PFSK-1 (cell line): Measurements from ENCODE around the gene PPP2R2C.

Source experiments
- FOXP2 ChIP-seq: optimal IDR thresholded peaks from 2 replicates; pipeline ENCODE3; 2011; ENCODE audit warnings: borderline replicate concordance, control low read depth, inconsistent platforms; ENCODE audit not compliant: insufficient read depth; ENCODE audit errors: extremely low read length, extremely low read depth
- POLR2AphosphoS5 ChIP-seq: IDR thresholded peaks from 2 replicates; pipeline ENCODE4 v1.6.1; 2012; ENCODE audit warnings: low read depth, mild to moderate bottlenecking, control low read depth, low read length, moderate library complexity
- SIN3A ChIP-seq: IDR thresholded peaks from 2 replicates; pipeline ENCODE4 v1.6.1; 2012; ENCODE audit warnings: mild to moderate bottlenecking, low read length, moderate library complexity, borderline replicate concordance; ENCODE audit not compliant: insufficient read depth
- TAF1 ChIP-seq: IDR thresholded peaks from 2 replicates; pipeline ENCODE4 v1.6.1; 2012; ENCODE audit warnings: low read length, control low read depth, borderline replicate concordance; ENCODE audit not compliant: insufficient read depth
- TF ChIP-seq, protein P1 (sequence below), 2 experiments: IDR thresholded peaks; 2 replicates each; pipeline versions ENCODE4 v1.6.1 to v1.8.0; 2011 to 2012; ENCODE audit warnings: low read depth in 2 of 2, low read length in 2 of 2, control low read depth in 1 of 2, inconsistent platforms in 1 of 2, mild to moderate bottlenecking in 1 of 2, moderate library complexity in 1 of 2; ENCODE audit not compliant: insufficient read depth in 1 of 2

DNA sequence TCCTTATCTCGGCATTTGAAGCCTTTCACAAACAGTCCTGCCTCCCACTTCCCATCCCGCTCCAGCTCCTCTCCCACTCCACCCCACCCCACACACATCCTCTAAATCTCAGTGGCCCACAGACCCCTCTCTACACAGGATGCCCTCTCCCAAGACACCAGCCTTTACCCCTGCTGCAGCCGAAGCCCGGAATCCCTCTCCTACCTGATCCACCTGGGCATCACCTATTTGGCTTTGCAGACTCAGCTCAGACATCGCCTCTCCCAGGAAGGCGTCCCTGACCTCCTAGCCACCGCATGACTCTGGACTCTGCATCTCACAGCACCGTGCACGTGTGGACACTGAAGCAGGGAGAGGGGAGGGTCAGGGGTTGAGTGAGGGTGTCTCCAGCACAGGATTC, 11.5 kb downstream of the PPP2R2C start:
- TF ChIP-seq, protein P1, sequence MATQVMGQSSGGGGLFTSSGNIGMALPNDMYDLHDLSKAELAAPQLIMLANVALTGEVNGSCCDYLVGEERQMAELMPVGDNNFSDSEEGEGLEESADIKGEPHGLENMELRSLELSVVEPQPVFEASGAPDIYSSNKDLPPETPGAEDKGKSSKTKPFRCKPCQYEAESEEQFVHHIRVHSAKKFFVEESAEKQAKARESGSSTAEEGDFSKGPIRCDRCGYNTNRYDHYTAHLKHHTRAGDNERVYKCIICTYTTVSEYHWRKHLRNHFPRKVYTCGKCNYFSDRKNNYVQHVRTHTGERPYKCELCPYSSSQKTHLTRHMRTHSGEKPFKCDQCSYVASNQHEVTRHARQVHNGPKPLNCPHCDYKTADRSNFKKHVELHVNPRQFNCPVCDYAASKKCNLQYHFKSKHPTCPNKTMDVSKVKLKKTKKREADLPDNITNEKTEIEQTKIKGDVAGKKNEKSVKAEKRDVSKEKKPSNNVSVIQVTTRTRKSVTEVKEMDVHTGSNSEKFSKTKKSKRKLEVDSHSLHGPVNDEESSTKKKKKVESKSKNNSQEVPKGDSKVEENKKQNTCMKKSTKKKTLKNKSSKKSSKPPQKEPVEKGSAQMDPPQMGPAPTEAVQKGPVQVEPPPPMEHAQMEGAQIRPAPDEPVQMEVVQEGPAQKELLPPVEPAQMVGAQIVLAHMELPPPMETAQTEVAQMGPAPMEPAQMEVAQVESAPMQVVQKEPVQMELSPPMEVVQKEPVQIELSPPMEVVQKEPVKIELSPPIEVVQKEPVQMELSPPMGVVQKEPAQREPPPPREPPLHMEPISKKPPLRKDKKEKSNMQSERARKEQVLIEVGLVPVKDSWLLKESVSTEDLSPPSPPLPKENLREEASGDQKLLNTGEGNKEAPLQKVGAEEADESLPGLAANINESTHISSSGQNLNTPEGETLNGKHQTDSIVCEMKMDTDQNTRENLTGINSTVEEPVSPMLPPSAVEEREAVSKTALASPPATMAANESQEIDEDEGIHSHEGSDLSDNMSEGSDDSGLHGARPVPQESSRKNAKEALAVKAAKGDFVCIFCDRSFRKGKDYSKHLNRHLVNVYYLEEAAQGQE (IDR thresholded peaks at IDR 0.05; ENCODE audit: insufficient read depth in 1 of 2, low read depth in 2 of 2, low read length in 2 of 2) = no peak
- TF ChIP-seq POLR2AphosphoS5 (no peak), TAF1 (no peak), SIN3A (no peak), FOXP2 (no peak)
